ENCODE data around the gene PPP1R12B.
"Not testable (repeated sequence)": the region's sequence is repeated elsewhere in the genome, so short reads cannot be mapped to it uniquely, and the experiment has no call there.

The PPP1R12B gene

DNA sequence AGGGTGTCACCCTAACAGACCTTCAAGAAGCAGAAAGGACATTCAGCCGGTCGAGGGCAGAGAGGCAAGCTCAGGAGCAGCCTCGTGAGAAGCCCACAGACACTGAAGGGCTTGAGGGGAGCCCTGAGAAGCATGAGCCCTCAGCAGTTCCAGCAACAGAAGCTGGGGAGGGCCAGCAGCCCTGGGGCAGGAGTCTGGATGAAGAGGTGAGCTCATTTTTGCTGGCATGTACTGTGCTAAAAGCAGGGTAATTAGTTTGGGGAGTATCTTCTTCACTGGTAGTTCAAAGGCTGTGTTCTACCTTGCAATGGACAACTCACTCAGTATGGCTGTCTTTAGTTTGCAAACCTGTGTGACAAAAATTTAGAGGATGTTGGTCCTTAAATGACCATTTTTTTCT is 144.6 kb downstream of the PPP1R12B start:
- not testable (repeated sequence) for DNase-seq

DNA sequence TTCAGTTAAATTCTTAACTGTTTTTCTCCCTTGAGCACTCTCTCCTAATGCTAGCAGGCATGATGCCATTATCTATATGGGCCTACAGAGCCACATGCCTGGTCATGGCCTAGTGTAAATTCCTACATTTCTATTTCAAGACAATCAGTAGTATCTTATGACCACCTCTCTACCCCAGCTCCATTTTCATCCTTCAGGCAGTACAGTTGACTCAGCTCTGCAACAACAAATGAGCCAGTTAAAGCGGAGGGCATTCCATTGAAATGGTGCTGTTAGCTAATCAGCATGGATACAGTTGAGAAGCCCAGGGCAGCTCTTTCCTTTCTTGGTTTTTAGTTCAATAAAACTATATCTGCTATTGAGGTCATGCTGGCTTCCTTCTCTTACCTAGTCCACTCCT is 150.0 kb downstream of the PPP1R12B start:
- no peak for DNase-seq

DNA sequence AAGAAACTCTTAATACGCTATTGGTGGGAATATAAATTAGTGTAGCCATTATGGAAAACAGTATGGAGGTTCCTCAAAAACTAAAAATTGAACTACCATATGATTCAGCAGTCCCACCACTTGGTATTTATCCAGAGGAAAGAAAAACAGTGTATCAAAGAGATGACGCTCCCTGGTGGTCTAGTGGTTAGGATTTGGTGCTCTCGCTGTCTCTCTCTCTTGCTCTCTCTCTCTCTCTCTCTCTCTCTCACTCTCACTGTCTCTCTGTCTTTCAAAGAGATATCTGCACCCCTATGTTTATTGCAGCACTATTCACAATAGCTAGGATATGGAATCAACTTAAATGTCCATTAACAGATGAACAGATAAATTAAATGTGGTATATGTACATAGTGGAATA is 151.5 kb downstream of the PPP1R12B start:
- DNase-seq = not testable (repeated sequence)

DNA sequence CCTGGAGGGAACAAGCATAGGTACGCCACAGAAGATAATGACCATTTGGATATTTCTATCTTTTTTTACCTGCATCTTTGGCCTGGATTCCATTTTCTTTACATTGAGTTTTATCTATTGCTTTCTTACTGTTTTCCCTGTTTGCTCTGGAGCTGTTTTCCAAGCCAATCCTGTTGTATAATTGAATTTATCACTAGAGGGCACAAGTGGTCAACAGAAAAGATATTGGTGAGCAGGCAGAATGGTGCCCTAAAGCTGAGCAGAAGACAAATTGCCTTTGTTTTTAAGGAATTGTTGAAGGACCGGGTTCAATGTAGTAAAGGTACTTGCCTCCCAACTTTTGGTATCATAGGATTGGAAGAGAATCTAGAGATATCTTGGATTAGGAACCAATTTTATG is 152.8 kb downstream of the PPP1R12B start:
- DNase-seq = no peak

DNA sequence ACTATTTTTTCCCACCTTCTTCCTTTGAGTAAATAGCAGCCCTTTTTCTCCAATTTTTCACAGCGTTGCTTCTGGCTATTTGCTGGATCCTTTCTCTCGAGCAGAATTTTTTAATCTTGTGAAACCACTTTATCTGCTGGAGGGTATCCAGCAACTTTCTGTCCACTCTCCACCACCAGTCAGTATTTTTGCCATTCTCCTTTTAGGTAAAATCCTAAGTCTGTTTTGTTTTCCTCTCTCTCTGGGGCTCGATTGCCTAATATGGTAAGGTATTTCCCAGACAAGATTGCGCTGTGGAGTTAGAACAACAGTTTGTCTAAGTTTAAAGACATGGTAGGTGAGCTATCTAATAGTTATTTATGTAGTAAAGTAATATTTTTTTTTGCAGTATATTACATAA is 156.9 kb downstream of the PPP1R12B start:
- no peak for DNase-seq

DNA sequence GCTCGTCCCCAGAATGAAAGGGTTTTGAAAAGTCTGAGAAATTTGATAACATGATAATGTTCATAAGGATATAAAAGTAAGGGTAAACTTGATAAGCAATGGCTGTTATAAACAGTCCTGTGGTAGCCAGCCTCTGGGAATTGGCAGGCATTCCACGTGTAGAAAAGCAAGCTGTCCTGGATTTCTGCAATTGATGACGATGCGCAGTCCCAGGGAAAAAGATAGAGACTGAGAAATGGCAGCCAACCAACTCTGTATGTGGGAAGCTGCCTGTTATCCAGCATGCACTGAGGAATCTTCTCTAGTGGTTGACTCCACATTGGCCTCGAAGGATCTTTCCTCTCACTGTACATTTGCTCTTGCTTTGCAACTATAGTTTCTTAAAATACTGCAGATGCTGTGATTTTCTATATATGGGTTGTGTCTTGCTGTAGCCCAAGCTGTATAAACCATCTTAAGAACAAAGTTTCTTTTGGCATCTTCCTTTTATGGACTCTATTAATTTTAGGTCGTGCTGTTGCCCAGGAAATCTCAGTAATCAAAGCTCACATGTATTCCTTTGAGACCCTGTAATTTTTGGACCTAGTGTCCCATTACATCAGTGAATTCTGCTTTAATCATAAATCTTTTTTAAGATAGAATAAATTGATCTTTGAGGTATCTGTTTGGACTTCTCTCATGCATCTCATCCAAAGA is 157.5 kb downstream of the PPP1R12B start:
- not testable (repeated sequence) for DNase-seq

DNA sequence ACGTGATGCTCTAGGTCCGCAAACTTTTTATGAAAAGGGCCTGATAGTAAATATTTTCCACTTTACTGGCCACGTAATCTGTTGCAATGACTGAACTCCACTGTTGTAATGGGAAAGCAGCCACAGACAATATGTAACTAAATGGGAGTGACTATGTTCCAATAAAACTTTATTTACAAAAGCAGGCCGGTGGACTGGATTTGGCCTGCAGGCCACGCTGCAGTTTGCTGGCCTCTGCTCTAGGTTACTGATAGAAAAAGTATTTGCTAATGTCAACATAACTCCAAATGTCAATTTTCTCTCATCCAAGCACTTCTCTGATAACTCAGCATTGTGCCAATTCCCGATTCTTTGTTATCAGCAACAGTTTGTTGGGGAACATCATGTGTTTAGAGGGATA is 160.4 kb downstream of the PPP1R12B start:
- not testable (repeated sequence) for DNase-seq

DNA sequence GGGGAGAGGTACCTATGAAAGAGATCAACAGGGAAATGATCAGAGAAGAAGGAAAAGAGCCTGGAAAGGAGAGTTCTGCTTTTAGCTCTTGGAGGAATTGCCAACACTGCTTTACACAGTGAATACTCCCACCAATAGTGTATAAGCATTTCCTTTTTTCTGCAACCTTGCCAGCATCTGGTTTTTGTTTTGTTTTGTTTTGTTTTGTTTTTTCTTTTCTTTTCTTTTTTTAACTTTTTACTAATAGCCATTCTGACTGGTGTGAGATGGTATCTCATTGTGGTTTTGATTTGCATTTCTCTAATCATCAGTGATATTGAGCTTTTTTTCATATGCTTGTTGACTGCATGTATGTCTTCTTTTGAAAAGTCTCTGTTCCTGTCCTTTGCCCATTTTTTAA is 165.4 kb downstream of the PPP1R12B start:
- not testable (repeated sequence) for DNase-seq

DNA sequence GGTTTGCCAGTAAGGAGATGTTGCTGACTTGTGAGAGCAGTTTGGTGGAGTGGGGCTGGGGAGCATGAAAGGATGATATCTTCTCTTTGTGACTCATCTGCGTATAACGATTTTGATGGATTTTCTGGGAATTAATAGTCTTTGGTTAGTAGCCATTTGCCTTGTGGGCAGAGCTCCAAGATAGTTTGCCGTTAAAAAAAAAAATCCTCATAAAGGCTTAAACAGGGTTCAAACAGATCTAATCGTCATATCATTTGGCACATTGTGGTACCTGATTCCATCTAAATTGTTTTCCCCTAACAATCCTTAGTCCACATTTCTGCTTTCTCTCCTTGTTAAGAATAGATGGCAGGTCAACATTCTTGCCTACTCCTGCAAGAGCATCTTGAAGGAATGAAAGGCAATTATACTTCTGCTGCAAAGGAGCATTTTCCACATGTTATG is 168.0 kb downstream of the PPP1R12B start:
- no peak for DNase-seq

DNA sequence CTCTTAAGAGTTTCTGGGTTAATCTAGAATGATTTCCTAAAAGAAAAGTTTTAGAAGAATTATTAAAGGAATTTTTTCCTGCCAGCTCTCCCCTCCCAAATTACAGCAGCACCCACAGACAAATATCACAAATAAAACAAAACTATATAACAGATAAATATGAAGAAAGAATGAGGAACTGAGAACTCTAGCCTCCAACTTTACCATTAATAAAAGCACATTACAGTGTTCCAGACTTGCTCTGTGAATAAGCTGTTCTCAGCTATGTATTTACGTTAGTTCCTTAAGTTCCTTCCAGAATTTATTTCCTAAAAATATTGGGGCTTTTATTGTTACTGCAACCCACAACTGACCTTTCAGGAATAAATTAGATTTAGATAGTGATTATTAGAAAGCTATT is 168.6 kb downstream of the PPP1R12B start:
- DNase-seq = not testable (repeated sequence)

DNA sequence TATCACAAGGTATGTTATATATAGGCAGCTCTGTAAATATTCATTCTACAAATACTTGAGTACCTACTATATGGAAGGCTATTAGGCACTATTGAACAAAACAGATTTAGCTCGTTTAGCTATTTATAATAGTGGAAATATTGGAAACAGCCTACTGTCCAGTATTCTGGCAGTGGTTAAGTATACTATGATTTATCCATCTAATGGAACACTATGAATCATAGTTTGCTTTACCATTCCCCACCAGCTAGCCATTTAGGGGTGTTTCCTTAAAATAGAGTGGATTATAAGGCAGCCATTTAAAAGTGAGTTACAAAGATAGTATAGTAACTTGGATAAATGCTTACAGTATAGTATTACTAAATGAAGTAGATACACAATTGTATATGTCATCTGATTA is 169.7 kb downstream of the PPP1R12B start:
- DNase-seq = not testable (repeated sequence)

DNA sequence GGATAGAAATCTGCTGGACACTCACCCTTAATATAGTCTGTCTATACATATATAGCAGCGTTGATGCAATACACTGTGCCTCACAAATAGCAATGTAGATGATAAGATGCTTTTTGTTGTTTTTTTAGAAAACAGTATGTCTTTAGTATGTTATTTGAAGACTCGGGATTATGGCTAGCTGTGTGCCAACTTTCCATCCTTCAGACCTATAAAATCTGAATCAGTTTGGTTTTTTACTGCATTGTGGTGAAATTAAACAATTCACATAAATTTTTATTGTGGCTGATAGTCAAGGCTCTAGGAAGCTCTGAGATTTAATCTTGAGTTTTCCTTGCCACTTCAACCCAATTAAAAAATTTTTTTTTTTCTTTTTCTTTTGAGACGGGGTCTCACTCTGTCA is 170.4 kb downstream of the PPP1R12B start:
- DNase-seq = not testable (repeated sequence)

DNA sequence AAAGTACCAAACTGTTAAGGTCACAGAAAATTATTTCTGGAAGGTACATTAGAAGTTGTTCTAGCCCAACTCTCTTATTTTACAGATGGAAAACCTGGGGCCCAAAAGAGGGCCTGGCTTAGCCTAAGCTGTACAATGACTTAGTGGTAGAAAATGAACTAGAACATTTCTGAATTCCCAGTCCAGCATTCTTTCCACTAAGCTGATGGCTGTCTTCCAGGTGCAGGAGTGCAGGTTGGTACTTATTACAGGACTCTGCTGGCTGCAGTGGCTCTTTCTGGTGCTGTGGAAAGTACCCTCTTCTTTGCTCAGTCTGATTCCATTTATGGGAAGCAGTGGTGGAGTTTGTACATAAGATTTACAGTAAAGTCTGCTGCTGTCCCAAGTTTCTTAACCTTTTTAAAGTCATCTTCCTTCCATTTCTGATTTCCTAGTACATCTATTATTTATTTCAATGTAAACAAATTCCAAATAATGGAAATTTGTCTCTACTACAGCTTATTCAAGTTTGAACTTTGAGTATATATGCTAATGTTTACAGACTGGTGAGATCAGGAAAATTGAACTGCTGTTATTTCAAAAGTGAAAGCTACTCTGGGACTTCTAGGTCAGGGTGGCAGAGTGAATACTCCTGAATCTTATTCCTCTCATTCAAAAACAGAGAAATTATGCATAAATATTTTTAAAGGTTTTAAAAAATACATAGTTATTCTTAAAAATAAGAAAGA is 171.8 kb downstream of the PPP1R12B start:
- DNase-seq = not testable (repeated sequence)

DNA sequence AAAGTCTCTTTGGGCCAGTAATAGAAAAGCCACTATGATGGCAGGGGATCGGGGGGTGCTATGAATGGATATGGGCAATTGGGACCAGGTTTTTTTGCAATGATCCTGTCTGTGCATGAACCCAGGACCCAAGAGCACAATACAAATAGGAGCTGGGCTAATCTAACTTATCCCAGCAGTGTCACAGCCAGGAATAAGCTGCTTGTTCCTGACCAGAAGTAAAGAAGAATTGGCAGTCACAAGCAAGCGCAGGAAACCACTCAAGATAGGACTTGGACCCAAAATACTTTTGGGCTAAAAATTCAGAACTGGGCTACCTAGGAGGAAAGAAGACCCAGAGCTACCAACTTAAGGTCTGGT is 172.3 kb downstream of the PPP1R12B start:
- not testable (repeated sequence) for DNase-seq

DNA sequence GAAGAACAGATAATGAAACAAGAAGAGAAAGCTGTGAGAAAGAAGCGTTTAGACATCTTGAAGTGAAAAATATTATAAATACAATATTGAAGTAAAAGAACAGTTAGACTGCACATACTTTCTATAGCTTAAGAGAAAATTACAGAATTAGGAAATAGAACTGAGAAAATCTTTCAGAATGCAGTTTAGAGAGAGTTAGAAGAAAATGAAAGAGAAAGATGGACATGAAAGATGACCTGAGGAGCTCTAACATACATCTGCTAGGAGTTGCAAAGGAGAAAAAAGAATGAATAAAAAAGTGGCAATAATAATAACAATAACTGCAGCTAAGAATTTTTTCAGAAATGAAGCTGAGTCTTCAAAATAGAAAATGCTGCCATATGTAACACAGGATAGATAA is 173.0 kb downstream of the PPP1R12B start:
- DNase-seq = not testable (repeated sequence)

DNA sequence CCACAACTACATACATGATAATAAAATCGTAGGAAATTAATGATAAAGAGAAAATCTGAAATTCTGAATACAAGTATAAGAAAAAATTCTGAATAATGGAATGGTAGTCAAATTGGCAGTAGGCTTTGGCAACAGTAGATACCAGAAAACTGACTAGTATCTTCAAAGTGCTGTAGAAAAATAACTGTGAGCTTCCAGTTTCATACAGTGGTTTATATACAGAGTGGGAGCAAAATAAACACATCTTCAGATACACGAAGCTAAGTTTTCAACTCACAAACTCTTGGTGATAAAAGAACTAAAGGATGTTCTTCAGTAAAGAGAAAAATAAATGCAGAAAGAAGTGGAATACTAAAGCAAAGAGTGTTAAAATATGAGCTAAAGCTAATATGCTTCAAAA is 173.4 kb downstream of the PPP1R12B start:
- no peak for DNase-seq

DNA sequence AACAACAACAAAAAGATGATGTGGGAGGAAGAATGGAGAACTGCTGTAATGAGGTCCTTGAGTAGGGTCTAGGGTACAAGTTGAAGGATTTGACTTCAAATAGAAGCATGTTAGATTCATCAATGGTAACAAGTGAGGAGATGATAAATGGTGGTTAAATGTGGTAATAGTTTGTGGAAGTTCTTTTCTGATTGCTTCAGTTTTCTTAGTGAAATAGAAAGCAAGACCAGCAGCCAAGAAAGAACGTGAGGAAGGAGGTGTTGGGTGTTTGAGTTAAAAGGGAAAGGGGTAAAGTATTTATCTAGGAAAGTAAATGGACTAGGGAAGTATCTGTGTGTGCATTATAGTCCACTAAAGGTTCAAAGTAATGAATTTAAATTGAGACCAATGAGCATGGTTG is 177.6 kb downstream of the PPP1R12B start:
- DNase-seq = not testable (repeated sequence)

DNA sequence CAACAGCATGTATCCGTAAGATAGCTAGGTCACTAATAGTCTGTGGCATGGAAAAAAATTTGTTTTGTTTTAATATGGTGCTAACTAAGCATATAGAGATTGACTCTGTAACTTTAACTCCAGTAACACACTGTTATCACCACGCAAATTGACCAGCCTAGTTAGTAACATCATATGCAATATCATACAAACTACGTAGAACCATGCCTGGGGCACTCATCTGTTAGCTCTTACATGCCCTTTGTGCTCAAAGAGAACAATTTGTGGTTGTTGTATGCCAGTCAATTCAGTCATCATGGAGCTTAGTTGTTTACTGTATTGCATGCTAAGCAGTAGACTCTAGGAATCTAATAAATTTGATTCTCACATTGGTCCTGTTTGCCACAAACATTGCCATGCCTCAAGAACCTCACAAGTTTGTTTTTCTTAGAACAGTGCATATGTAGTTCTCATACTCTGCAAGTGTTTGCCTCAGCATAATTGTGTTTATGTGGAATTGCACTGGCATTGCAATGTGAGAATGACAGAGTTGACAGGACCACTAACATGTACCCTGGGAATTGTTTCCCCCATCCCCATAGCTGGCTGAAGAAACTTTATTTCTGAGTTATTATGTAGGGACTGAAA is 179.7 kb downstream of the PPP1R12B start:
- not testable (repeated sequence) for DNase-seq

DNA sequence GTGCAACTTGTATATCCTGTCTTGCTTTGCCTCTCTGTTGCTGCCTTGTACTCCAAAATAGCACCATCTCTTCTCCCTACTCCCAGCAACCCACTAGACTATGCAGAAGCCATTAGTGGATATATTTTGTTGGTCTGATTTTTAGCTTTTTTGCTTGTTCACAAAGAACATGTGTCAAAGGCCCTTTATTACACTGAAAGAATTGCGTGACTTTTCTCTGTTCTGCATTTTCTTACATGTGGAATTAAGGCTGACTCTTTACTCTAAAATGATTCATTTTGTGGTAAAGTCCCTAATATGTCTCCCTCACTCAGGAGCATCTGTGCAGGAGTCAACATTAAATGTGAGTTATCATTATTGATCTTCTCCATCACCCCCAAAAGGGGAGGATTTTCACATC is 182.2 kb downstream of the PPP1R12B start:
- not testable (repeated sequence) for DNase-seq

DNA sequence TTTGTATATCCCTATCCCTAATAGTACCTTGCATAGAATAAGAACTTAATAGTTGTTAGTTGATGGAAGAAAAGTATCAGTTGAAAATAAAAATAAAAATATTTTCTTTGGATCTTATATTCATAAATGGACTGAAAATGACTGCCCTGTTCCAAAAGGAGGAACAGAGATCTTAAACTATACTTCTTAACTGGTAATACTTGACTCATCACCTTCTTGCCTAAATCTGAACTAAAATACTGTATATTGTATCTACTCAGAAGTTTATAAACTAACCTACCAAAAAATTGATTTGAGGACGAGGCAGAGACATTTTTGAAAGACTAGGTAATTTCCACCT is 182.9 kb downstream of the PPP1R12B start:
- no peak for DNase-seq

DNA sequence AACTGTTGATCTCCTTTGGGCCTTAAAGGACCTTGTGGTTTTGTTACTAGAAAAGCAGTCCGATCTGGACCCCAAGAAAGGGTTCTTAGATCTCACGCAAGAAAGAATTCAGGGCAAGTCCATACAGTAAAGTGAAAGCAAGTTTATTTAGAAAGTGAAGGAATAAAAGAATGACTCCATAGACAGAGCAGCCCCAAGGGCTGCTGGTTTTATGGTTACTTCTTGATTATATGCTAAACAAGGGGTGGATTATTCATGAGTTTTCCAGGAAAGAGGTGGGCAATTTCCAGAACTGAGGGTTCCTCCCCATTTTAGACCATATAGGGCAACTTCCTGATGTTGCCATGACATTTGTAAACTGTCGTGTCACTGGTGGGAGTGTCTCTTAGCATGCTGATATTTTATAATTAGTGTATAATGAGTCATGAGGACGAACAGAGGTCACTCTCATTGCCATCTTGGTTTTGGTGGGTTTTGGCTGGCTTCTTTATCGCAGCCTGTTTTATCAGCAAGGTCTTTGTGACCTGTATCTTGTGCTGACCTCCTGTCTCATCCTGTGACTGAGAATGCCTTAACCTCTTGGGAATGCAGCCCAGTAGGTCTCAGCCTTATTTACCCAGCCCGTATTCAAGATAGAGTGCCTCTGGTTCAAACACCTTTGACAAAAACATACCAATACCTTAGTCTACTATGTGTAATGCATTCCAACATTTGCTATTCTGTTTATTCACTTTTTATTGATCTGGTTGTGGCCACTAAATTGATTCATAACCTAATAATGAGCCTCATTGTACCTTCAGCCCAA is 183.5 kb downstream of the PPP1R12B start:
- DNase-seq = not testable (repeated sequence)

DNA sequence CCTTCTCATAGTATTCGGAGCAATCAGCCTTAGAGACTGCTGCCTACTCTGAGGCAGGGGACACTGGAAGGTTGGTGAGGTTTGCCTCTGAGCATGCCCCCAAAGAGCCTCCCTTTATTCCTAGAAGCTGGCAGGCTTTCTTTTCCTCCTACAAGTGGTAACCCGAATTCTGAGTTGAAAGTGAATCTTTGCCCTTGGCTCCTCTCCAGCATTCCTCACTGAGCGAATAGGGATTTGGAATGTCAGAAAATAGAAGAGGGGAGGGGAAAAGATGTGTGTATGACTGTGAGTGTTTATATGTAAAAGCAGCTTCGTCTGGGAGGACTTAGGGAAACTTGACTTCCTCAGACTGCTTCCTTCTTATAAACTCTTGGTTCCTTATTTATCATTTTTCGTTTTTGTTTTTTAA is 190.7 kb downstream of the PPP1R12B start:
- DNase-seq = not testable (repeated sequence)

DNA sequence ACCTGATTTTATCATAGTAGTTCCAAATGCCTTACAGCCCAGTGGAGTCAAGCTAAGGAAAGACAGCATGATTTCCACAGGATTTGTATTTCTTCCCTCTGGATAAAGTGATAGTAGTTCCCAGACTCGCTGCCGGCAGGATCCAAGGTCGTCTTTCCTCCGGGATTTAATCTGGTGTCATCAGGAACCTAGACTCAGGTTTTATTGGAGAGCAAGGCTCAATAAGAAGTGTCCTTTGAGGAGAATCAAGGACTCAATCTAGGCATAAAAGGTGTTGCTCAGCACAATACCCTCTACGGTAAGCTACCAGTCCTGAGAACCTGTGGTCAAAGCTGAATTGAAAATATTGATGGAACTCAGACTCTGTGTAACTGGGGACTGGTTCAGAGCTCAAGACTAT is 191.1 kb downstream of the PPP1R12B start:
- not testable (repeated sequence) for DNase-seq

Measured in stimulated activated CD4-positive, alpha-beta T cell treated with anti-CD3 and anti-CD28 coated beads, Interleukin-12 subunit alpha, Interleukin-12 subunit beta, amount 100 ng/mL, for 4 hours (primary cell).